Thyroid gland (tissue), 4 donors: ENCODE results near the gene PRKCE.

Experiments
- CTCF ChIP-seq, 6 experiments: fragments of 200-600 bp in 3 of 6; fragments of 450-650 bp in 3 of 6; sonication (generic) in 3 of 6; IDR thresholded peaks; one replicate each; pipeline ENCODE4 v1.5.1; 2016 to 2019; ENCODE audit warnings: antibody characterized with exemption in 6 of 6, mild to moderate bottlenecking in 2 of 6, inconsistent platforms in 1 of 6, moderate library complexity in 1 of 6
- POLR2A ChIP-seq, 2 donors: fragments of 450-650 bp; IDR thresholded peaks; one replicate each; pipeline ENCODE4 v1.6.1; 2017; ENCODE audit warnings: antibody characterized with exemption in 2 of 2, mild to moderate bottlenecking in 2 of 2, moderate library complexity in 1 of 2

- no peak for TF ChIP-seq CTCF (IDR thresholded peaks at IDR 0.05)
- no peak for TF ChIP-seq POLR2A (IDR thresholded peaks at IDR 0.05)
Observed at GRCh38 chr2:46039543-46040303, 388.2 kb downstream of the PRKCE start.
